Keratinocyte (primary cell): ENCODE data around the gene CORO2A.

Source experiments
- EZH2 ChIP-seq: IDR thresholded peaks from one replicate; pipeline ENCODE4 v1.6.1; 2012; ENCODE audit warnings: inconsistent platforms, mild to moderate bottlenecking, low read length, moderate library complexity
- TF ChIP-seq, protein P1 (sequence below), 3 experiments: IDR thresholded peaks in 1 of 3; conservative IDR thresholded peaks in 1 of 3; optimal IDR thresholded peaks in 1 of 3; 2 replicates in 2 of 3; 3 replicates in 1 of 3; pipeline versions ENCODE3 to v1.5.1; 2011; ENCODE audit warnings: low read length in 3 of 3, mild to moderate bottlenecking in 3 of 3, moderate library complexity in 2 of 3, control low read depth in 1 of 3, inconsistent platforms in 1 of 3; ENCODE audit not compliant: insufficient read depth in 2 of 3; ENCODE audit errors: extremely low read depth in 1 of 3

DNA sequence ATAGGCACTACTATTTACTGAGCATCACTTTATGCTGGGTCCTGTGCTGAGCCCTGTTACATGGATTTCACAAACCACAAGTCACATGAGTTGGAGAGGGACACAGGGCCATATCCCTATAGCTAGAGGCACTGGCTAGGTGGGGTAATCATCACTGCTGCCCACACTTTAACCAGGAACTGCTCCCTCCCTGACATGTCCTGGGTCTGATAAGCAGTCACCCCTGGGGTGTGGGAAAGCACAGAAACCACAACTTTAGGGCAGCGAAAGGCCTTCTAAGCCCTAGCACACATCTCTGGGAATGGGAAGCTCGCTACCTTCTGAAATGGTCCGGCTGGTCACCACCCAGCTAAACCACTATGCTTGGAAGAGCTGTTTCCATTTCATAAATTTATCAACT is 48.0 kb upstream of the CORO2A start:
- TF ChIP-seq EZH2, result no peak
- TF ChIP-seq, protein P1, sequence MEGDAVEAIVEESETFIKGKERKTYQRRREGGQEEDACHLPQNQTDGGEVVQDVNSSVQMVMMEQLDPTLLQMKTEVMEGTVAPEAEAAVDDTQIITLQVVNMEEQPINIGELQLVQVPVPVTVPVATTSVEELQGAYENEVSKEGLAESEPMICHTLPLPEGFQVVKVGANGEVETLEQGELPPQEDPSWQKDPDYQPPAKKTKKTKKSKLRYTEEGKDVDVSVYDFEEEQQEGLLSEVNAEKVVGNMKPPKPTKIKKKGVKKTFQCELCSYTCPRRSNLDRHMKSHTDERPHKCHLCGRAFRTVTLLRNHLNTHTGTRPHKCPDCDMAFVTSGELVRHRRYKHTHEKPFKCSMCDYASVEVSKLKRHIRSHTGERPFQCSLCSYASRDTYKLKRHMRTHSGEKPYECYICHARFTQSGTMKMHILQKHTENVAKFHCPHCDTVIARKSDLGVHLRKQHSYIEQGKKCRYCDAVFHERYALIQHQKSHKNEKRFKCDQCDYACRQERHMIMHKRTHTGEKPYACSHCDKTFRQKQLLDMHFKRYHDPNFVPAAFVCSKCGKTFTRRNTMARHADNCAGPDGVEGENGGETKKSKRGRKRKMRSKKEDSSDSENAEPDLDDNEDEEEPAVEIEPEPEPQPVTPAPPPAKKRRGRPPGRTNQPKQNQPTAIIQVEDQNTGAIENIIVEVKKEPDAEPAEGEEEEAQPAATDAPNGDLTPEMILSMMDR (optimal IDR thresholded peaks at IDR 0.05 in 1 of 3, IDR thresholded peaks at IDR 0.05 in 1 of 3, conservative IDR thresholded peaks at IDR 0.05 in 1 of 3; ENCODE audit: extremely low read depth in 1 of 3, insufficient read depth in 2 of 3, low read length in 3 of 3), result no peak
